ENCODE data around the gene ZNF57. TPM values are rescaled to one million over a fixed set of nuclear protein-coding genes. Genes with fewer than 3 reads are reported as not detected.
"Not testable (repeated sequence)": the region's sequence is repeated elsewhere in the genome, so short reads cannot be mapped to it uniquely, and the experiment has no call there.

The ZNF57 gene
- total RNA-seq, 1 donor from 2014 or later = 3.9 TPM

DNA sequence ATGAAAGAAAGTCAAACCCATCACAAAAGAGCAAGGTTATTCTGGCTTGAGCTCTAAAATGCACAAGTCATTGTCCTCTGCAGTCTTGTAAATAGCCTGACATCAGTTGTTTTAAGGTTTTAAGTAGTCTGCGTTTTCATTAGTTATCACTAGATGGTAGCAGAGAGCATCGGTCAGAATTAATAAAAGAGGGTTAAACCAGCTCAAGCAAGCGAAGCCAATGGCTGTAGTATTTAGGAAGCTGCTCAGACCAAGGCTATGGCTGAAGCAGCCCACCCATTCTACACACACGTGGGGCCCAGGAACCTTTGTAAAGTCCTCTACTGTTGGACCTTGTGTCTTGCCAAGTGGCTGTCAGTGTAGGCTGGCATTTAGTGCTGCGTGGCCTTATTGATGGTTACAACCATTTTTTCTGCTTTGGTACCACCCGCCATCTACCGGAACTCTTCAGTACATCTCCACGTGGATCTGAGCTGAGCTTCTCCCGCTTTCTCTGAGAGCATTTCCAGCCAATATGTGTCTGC lies 13.3 kb upstream of the ZNF57 start:
- no peak for DNase-seq
- intact Hi-C loops (cut with micrococcal nuclease) = loop anchor here (5.0 kb wide), 1 partner anchor 275 kb away; no protein-coding TSS in a partner anchor
- ATAC-seq = peak; percentile 76

- intact Hi-C loops (cut with micrococcal nuclease) = loop anchor here (5.0 kb wide), 1 partner anchor 274 kb away; no protein-coding TSS in a partner anchor
- ATAC-seq = no peak
- peak; percentile 38 for DNase-seq
These were observed 11.9 kb upstream of the ZNF57 start for GRCh38 chr19:2888731-2889224.

- ATAC-seq; intact Hi-C loops (cut with micrococcal nuclease): not testable (repeated sequence)
These were observed 10.2 kb upstream of the ZNF57 start for GRCh38 chr19:2890531-2890930.

GRCh38 chr19:2896694-2897093 lies 4.0 kb upstream of the ZNF57 start:
- no peak for DNase-seq
- ATAC-seq = no peak
- intact Hi-C loops (cut with micrococcal nuclease) = no loop called here

More at GRCh38 chr19:2890531-2890930, 10.2 kb upstream of the ZNF57 start:
- DNase-seq = not testable (repeated sequence)

DNA sequence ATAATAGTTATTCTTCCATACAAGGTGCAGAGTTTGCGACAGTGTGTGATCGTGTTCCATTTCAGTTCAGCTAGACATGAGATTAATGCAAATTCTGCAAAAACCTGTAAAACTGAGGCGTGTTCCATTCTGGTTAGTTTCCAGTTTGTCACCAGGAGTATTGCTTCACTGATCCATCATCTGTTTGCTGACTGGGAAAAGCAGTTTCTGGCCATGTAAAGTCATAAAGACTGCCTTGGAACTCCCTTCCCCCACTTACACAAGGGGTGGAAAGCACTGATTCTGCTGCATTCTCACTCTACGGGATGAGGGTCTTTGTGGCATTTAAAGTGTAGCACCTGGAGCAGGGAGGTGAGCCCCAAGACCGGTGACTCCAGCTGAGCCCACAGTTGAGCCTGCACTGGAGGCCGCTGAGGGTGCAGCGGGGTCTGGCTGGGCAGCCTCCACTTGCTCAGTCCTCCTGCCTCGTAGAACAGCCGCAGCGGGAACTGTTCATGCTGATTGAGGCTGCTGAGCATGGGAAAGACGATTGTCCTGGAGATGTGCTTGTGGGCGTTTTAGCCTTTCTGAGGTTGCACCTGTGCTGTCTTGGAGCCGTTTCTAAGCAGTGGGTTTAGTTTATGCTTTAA lies 2.0 kb downstream of the ZNF57 start:
- ATAC-seq = no peak
- DNase-seq = no peak
- intact Hi-C loops (cut with micrococcal nuclease) = no loop called here

DNA sequence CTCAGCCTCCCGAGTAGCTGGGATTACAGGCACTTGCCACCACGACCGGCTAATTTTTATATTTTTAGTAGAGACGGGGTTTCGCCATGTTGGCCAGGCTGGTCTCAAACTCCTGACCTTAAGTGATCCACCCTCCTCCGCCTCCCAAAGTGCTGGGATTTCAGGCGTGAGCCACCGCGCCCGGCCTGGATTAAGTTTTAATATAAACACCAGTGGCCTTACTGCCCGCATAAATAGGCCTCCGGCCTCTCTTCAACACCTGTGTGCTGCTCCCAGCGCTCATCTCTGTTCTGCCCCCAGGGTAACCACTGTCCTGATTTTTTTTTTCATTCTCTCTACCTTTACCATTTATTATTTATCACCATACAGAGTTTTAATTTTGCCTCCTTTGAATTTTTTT lies 2.6 kb downstream of the ZNF57 start:
- ATAC-seq; intact Hi-C loops (cut with micrococcal nuclease); DNase-seq: not testable (repeated sequence)

- intact Hi-C loops (cut with micrococcal nuclease) = no loop called here
- DNase-seq (no peak), ATAC-seq (no peak)
These were observed 5.3 kb downstream of the ZNF57 start for GRCh38 chr19:2905918-2906519.

DNA sequence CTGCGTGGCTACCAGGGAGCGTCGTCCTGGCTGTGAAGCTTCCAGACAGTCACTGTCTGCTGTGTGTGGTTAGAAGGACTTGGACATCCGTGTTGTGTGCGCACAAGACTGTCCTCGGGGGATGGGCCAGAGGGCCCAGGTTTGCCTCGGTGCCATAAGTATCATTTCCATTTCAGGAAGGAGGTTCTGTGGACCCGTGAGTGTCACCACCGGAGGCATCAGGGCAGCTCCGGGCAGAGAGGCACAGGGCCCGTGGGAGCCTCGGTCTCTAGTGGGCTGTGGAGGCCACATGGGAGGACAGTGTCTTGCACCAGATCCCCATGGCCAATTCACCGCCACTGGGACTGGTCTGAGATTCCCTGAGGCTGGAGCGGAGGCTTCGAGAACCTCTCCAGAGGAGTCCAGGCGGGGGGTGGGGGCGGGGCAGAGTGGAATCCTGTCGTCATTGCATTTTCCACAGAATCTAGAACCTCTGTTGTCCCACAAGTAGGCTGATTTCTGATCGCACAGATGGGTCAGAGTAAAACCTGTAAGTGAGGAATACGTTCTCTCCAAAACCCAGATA lies 6.0 kb downstream of the ZNF57 start:
- ATAC-seq = no peak
- intact Hi-C loops (cut with micrococcal nuclease) = no loop called here
- no peak for DNase-seq

DNA sequence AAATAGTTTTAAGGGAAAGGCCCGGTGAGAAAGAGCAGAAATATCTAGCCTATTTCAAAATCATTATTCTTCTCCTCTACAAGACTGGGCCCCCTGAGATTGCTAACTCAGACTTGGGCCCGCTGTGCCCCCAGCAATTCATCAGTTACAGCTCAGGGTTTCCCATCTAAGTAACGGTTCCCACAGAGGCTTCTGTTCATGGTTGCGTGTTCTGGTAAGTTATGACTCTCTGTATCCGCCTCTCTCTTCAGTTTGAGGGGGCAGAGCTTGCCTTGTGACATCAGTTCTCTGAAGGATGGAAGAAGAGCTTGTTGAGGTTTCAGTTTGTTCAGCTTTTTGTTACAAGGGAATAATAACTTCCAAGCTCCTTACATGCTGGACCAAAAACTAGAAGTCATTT lies 11.6 kb downstream of the ZNF57 start:
- no peak for DNase-seq
- no peak for ATAC-seq
- intact Hi-C loops (cut with micrococcal nuclease) = no loop called here

- ATAC-seq (no peak), DNase-seq (no peak)
- intact Hi-C loops (cut with micrococcal nuclease) = no loop called here
These were observed 16.8 kb downstream of the ZNF57 start for GRCh38 chr19:2917275-2918184.

DNA sequence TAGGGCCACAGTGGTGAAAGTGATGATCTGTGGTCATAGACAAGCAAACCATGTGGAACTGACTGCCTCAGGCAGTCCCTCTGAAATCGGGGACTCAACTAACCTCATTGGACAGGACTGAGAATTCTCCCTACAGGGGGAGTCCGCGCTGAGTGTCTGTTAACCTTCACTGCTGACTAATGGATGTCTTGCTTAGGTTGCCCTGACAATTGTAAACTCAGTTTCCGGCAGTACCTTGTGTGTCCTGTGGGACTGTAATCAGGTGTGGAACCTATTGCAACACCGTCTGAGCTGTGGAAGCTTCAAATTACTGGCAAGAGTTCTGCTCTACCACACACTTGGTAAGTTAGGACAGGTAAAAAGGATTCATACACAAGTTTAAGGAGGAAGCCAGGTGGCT lies 22.3 kb downstream of the ZNF57 start:
- no peak for ATAC-seq
- no peak for DNase-seq
- intact Hi-C loops (cut with micrococcal nuclease) = no loop called here

DNA sequence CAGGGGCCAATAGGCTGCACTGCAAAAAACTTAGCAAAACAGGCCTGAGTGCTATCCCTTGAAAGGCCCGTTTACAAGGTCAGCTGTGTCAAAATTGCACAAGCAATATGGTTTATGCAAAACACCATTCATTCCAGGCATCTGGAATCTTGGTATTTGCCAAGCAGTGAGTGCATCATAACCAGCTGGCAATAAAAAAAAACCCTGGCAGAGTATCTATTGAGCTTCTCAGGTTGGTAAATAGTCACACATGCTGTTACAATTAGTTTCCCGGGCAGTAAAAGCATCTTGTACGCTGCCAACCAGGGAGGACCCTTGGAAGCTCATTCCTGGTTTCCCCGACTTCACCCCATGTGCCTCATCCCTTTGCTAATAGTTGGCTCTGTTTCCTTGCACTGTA lies 22.8 kb downstream of the ZNF57 start:
- DNase-seq (no peak), ATAC-seq (no peak)
- intact Hi-C loops (cut with micrococcal nuclease) = no loop called here

DNA sequence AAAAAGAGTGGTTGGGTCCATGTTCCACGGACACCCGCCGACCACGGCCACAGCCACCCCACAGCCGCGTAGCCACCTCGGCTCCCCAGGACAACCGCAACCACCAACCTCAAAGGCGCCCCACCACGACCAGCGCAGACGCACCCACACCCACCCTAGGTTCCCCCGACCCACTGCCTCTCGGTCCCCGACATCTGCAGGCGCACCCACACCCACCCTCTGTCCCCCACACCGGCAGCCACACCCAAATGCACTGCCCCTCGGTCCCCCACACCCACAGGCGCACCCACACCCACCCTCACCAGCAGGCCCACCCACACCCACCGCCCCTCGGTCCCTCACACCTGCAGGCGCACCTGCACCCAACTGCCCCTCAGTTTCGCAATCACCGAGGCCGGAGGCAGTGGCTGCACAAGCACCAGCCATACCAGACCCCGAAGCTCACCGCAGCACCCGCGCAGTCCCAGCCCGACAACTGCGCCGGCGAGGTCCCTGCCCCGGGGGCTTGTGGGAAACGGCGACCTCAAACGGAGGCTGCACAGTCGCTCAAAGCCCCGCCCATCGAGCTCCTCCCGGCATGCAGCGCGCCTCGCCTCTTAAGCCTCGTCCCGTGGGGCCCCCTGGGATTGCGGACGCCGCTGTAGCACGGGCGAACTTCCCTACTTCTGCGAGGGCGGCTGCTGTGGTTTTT lies 25.8 kb downstream of the ZNF57 start:
- intact Hi-C loops (cut with micrococcal nuclease) = no loop called here
- ATAC-seq (no peak), DNase-seq (no peak)

GRCh38 chr19:2927032-2927430 lies 26.3 kb downstream of the ZNF57 start:
- no peak for ATAC-seq
- no peak for DNase-seq
- intact Hi-C loops (cut with micrococcal nuclease) = no loop called here

DNA sequence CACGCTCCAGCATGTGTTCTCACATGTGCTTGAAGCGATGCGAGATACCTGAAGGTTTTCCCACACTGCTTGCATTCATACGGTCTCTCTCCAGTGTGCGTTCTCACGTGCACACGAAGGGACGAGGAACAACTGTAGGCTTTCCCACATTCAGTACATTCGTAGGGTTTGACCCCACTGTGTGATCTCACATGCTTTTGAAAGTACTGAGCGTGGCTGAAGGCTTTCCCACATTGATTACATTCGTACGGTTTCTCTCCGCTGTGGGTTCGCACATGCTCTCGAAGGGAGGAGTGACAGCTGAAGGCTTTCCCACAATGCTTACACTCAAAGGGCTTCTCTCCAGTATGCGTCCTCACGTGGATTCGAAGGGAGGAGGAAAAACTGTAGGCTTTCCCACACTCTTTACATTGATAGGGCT lies 32.8 kb downstream of the ZNF57 start:
- DNase-seq (no peak), ATAC-seq (no peak)
- intact Hi-C loops (cut with micrococcal nuclease) = no loop called here

- intact Hi-C loops (cut with micrococcal nuclease); DNase-seq; ATAC-seq: not testable (repeated sequence)
These were observed 35.1 kb downstream of the ZNF57 start for GRCh38 chr19:2935863-2936262.

DNA sequence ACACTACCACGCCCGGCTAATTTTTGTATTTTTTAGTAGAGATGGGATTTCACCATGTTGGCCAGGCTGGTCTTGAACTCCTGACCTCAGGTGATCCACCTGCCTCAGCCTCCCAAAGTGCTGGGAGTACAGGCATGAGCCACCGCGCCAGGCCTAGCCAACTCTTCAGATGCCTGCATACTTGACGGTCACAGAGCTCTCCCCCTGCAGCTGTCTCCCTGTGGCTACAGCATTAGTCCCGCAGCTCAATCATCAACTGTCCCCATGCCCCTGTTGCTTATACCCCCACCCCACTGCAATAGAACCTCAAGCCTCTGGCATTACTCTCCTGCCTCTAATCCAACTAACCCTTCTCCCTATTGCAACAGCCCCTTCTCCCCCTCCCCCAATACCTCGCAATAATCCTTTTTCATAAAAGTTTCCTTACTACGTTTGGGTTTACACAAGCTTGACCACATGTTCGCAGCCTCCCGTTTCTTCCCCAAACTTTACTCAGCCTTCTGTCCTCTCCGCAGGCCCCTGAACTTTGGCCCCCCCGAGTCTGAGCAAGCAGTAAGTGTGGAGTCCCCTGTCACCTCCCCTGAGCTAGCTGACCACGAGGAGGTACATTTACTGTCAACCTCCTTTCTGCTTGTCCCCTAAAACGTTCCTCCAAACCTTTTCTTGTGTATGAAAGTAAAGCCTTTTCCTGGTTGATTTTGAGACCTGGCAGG lies 42.4 kb downstream of the ZNF57 start:
- ATAC-seq = no peak
- no peak for DNase-seq
- intact Hi-C loops (cut with micrococcal nuclease) = no loop called here

- DNase-seq (no peak), ATAC-seq (no peak)
- intact Hi-C loops (cut with micrococcal nuclease) = no loop called here
These were observed 43.7 kb downstream of the ZNF57 start for GRCh38 chr19:2944403-2944774.
